ENCODE data around the gene SLC39A2. TPM values are rescaled to one million over a fixed set of nuclear protein-coding genes. Genes with fewer than 3 reads are reported as not detected.
A peak's percentile ranks its signal among the peaks of the same experiment; 100 is the strongest.
"Not testable (repeated sequence)": the region's sequence is repeated elsewhere in the genome, so short reads cannot be mapped to it uniquely, and the experiment has no call there.

The SLC39A2 gene
- 0.05 TPM in 1 of 2 replicates, not detected in the other for total RNA-seq (2014; rRNA removed; shearing (Covaris generic))
- polyA plus RNA-seq (2015; cell fraction: cytosol; rRNA removed): 0.05 TPM in 1 of 2 replicates, not detected in the other
- not detected in 2 replicates for polyA plus RNA-seq (2015; cell fraction: nucleus; rRNA removed)

GRCh38 chr14:20998674-20999366 is at the start of gene SLC39A2:
Gene SLC39A2 (plus strand): TSS chr14:20999293. CDS start chr14:20999447, 154 bp downstream.
- peak; percentile 80 for DNase-seq (ENCODE audit: low read depth)

- DNase-seq (ENCODE audit: low read depth): not testable (repeated sequence)
These were observed 44.2 kb upstream of the SLC39A2 start, which contains the start of gene RNASE2 for GRCh38 chr14:20954736-20955537. Gene RNASE2 (plus strand): TSS chr14:20955487. CDS start chr14:20955772, 285 bp downstream.

GRCh38 chr14:20955538-20955873 is 43.6 kb upstream of the SLC39A2 start:
- not testable (repeated sequence) for DNase-seq (ENCODE audit: low read depth)

GRCh38 chr14:20956376-20956976 is 42.6 kb upstream of the SLC39A2 start:
- no peak for DNase-seq (ENCODE audit: low read depth)

GRCh38 chr14:20958946-20959345 is 40.1 kb upstream of the SLC39A2 start:
- not testable (repeated sequence) for DNase-seq (ENCODE audit: low read depth)

- no peak for DNase-seq (ENCODE audit: low read depth)
These were observed 29.8 kb upstream of the SLC39A2 start for GRCh38 chr14:20969336-20969735.

- DNase-seq (ENCODE audit: low read depth): no peak
These were observed 28.5 kb upstream of the SLC39A2 start for GRCh38 chr14:20970647-20970982.

GRCh38 chr14:20970983-20971704 is 27.9 kb upstream of the SLC39A2 start:
- peak; percentile 85 for DNase-seq (ENCODE audit: low read depth)

- no peak for DNase-seq (ENCODE audit: low read depth)
These were observed 27.4 kb upstream of the SLC39A2 start for GRCh38 chr14:20971705-20972021.

- DNase-seq (ENCODE audit: low read depth): no peak
These were observed 25.6 kb upstream of the SLC39A2 start for GRCh38 chr14:20973501-20973900.

- no peak for DNase-seq (ENCODE audit: low read depth)
These were observed 22.8 kb upstream of the SLC39A2 start for GRCh38 chr14:20976291-20976690.

GRCh38 chr14:20978687-20979086 is 20.4 kb upstream of the SLC39A2 start:
- no peak for DNase-seq (ENCODE audit: low read depth)

GRCh38 chr14:20980906-20981305 is 18.2 kb upstream of the SLC39A2 start:
- no peak for DNase-seq (ENCODE audit: low read depth)

- DNase-seq (ENCODE audit: low read depth): no peak
These were observed 16.3 kb upstream of the SLC39A2 start for GRCh38 chr14:20982646-20983369.

GRCh38 chr14:20985650-20986049 is 13.4 kb upstream of the SLC39A2 start:
- DNase-seq (ENCODE audit: low read depth): not testable (repeated sequence)

- DNase-seq (ENCODE audit: low read depth): peak; percentile 92
These were observed 12.3 kb upstream of the SLC39A2 start for GRCh38 chr14:20986811-20987210.

GRCh38 chr14:20988717-20989470 is 10.2 kb upstream of the SLC39A2 start:
- DNase-seq (ENCODE audit: low read depth): no peak

- DNase-seq (ENCODE audit: low read depth): no peak
These were observed 9.7 kb upstream of the SLC39A2 start for GRCh38 chr14:20989471-20989786.

GRCh38 chr14:20989787-20990600 is 9.1 kb upstream of the SLC39A2 start, which contains the start of gene METTL17:
Gene METTL17 (plus strand): TSS chr14:20989980. CDS start chr14:20990003, 23 bp downstream.
- peak; percentile 96 for DNase-seq (ENCODE audit: low read depth)
